ENCODE measurements around the gene RPSA. TPM values are rescaled to one million over a fixed set of nuclear protein-coding genes. Genes with fewer than 3 reads are reported as not detected.

The RPSA gene
- total RNA-seq, 2 donors from 2014 or later = 1,584 to 1,777 TPM

DNA sequence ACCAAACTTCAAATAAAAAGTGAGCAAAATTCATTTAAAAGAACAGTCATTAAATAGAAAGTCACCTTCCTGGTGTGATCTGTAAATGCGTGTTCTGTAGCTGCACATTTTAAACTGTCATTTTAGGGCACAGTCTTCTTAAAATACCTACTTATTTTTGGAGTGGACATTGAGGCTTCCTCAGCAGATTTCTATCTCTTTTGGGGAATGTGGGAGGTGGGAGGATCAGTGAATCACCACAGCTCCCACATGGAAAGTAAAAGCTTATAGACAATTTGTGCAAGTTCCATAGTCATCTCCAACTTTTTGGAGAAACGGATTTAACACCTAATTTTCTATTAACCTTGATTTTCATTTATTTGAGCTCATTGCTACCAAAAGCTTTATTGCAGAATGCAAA is 39.9 kb downstream of the RPSA start:
- H3K9ac ChIP-seq (ENCODE audit: extremely low read depth, low read length, poor library complexity, severe bottlenecking) = no peak overlapping the region
- no peaks in the 10 kb centered on the region for H3K27me3 ChIP-seq (ENCODE audit: control insufficient read depth, insufficient read depth, low read length, poor library complexity, severe bottlenecking)
- no peak for DNase-seq
- no peaks in the 10 kb centered on the region for H3K9me3 ChIP-seq (ENCODE audit: control insufficient read depth, low read length)
- peaks cover 3% of the 10 kb centered on the region for H3K4me1 Mint-ChIP-seq
- H3K4me1 ChIP-seq (ENCODE audit: control insufficient read depth, insufficient read depth, low read length) = no peaks in the 10 kb centered on the region
- no peak overlapping the region for H3K4me3 ChIP-seq (ENCODE audit: low read length)
- H3K9me3 Mint-ChIP-seq = no peaks in the 10 kb centered on the region
- H3K27me3 Mint-ChIP-seq (ENCODE audit: insufficient read depth) = no peaks in the 10 kb centered on the region
- no peaks in the 10 kb centered on the region for H3K36me3 ChIP-seq (ENCODE audit: control insufficient read depth, insufficient read depth, low read length)
- H3K27ac Mint-ChIP-seq = no peak overlapping the region
- H3K36me3 Mint-ChIP-seq (ENCODE audit: low read depth) = no peaks in the 10 kb centered on the region
- 82 to 100% methylated on average over 1 to 2 of the region's 2 CpGs for WGBS, 2 experiments (ENCODE audit: insufficient coverage in 1 of 2, insufficient read length in 1 of 2)
- no peak overlapping the region for H3K4me3 Mint-ChIP-seq
- TF ChIP-seq, protein P1, sequence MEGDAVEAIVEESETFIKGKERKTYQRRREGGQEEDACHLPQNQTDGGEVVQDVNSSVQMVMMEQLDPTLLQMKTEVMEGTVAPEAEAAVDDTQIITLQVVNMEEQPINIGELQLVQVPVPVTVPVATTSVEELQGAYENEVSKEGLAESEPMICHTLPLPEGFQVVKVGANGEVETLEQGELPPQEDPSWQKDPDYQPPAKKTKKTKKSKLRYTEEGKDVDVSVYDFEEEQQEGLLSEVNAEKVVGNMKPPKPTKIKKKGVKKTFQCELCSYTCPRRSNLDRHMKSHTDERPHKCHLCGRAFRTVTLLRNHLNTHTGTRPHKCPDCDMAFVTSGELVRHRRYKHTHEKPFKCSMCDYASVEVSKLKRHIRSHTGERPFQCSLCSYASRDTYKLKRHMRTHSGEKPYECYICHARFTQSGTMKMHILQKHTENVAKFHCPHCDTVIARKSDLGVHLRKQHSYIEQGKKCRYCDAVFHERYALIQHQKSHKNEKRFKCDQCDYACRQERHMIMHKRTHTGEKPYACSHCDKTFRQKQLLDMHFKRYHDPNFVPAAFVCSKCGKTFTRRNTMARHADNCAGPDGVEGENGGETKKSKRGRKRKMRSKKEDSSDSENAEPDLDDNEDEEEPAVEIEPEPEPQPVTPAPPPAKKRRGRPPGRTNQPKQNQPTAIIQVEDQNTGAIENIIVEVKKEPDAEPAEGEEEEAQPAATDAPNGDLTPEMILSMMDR (conservative IDR thresholded peaks at IDR 0.05) = no peak
- H3K27ac ChIP-seq (ENCODE audit: low read depth, low read length) = no peak overlapping the region

DNA sequence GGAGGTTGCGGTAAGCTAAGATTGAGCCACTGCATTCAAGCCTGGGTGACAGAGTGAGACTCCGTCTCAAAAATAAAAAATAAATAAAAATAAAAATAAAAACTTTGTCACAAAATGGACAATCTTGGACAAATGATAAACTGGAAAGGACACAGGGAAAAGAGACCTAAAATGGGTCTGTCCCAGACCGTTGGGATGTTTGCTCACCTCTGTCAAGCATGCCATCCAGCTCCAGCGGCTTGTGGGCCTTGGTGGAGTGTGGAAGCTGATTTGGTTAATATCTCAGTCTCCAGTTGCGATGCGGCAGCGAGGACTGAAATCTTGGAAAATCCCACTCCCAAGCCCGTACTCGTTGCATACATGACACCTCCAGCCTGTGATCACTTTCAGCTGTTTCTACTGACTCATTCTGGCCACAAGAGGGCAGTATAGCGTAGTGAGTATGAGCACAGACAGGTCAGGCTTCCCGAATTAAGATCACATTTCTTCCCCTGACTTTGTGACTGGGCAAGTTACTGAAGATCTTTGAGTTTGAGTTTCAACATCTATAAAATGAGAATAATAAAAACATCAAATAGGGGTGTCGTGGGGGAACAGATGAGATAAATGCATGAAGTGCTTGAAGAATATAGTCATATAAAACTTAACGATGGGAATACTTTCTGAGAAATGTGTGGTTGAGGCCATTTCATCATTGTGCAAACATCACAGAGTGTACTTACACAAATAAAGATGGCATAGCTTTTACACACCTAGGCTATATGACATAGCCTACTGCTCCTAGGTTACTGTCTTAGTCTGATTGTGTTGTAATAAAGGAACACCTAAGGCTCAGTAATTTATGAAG is 41.3 kb downstream of the RPSA start:
- WGBS, 2 experiments (ENCODE audit: insufficient coverage in 1 of 2, insufficient read length in 1 of 2) = 42 to 48% methylated on average over 5 to 12 of the region's 13 CpGs
- Mint-ChIP-seq H3K9me3 (no peaks in the 10 kb centered on the region), H3K27me3 (ENCODE audit: insufficient read depth) (no peaks in the 10 kb centered on the region), H3K36me3 (ENCODE audit: low read depth) (no peaks in the 10 kb centered on the region), H3K4me1 (peaks cover 3% of the 10 kb centered on the region), H3K4me3 (no peak overlapping the region), H3K27ac (no peak overlapping the region)
- Histone ChIP-seq H3K4me1 (ENCODE audit: control insufficient read depth, insufficient read depth, low read length) (no peaks in the 10 kb centered on the region), H3K36me3 (ENCODE audit: control insufficient read depth, insufficient read depth, low read length) (no peaks in the 10 kb centered on the region), H3K4me3 (ENCODE audit: low read length) (no peak overlapping the region), H3K9me3 (ENCODE audit: control insufficient read depth, low read length) (no peaks in the 10 kb centered on the region), H3K9ac (ENCODE audit: extremely low read depth, low read length, poor library complexity, severe bottlenecking) (no peak overlapping the region), H3K27me3 (ENCODE audit: control insufficient read depth, insufficient read depth, low read length, poor library complexity, severe bottlenecking) (no peaks in the 10 kb centered on the region), H3K27ac (ENCODE audit: low read depth, low read length) (no peak overlapping the region)
- DNase-seq = peak; percentile 93
- TF ChIP-seq, protein P1 (conservative IDR thresholded peaks at IDR 0.05) = peak; percentile 95

DNA sequence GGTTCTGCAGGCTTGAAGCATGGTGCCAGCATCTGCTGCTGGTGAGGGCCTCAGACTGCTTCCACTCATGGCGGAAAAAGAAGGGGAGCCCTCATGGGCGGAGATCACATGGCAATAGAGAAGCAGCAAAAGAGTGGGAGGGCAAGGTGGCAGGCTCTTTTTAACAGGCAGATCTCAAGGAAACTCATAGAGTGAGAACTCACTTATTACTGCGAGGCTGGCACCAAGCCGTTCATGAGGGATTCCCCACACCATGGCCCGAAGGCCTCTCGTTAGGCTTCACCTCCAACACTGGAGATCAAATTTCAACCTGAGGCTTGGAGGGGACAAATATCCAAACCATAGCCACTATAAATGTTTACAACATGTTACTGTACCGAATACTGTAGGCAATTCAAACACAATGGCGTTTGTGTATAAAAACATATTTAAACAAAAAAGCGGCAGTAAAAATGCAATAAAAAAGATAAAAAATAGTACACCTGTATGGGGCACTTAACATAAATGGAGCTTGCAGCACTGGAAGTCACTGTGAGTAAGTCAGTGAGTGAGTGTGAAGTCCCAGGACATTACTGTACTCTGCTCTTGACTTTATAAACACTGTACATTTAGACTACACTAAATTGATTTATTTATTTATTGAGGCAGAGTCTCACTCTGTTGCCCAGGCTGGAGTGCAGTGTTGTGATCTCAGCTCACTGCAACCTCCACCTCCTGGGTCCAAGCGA is 42.1 kb downstream of the RPSA start:
- WGBS, 2 experiments (ENCODE audit: insufficient coverage in 1 of 2, insufficient read length in 1 of 2) = 87 to 91% methylated on average over 9 of the region's 10 CpGs
- no peaks in the 10 kb centered on the region for H3K36me3 Mint-ChIP-seq (ENCODE audit: low read depth)
- no peak overlapping the region for H3K4me3 Mint-ChIP-seq
- Histone ChIP-seq H3K27me3 (ENCODE audit: control insufficient read depth, insufficient read depth, low read length, poor library complexity, severe bottlenecking) (no peaks in the 10 kb centered on the region), H3K4me1 (ENCODE audit: control insufficient read depth, insufficient read depth, low read length) (no peaks in the 10 kb centered on the region), H3K4me3 (ENCODE audit: low read length) (no peak overlapping the region), H3K36me3 (ENCODE audit: control insufficient read depth, insufficient read depth, low read length) (no peaks in the 10 kb centered on the region), H3K27ac (ENCODE audit: low read depth, low read length) (no peak overlapping the region), H3K9ac (ENCODE audit: extremely low read depth, low read length, poor library complexity, severe bottlenecking) (no peak overlapping the region), H3K9me3 (ENCODE audit: control insufficient read depth, low read length) (no peaks in the 10 kb centered on the region)
- H3K9me3 Mint-ChIP-seq = no peaks in the 10 kb centered on the region
- no peaks in the 10 kb centered on the region for H3K27me3 Mint-ChIP-seq (ENCODE audit: insufficient read depth)
- DNase-seq = peak; percentile 40
- TF ChIP-seq, protein P1 (conservative IDR thresholded peaks at IDR 0.05) = no peak
- no peak overlapping the region for H3K27ac Mint-ChIP-seq
- H3K4me1 Mint-ChIP-seq = peaks cover 7% of the 10 kb centered on the region
